Measurements from ENCODE around the gene THEMIS. TPM values are rescaled to one million over a fixed set of nuclear protein-coding genes. Genes with fewer than 3 reads are reported as not detected.
"Not testable (repeated sequence)": the region's sequence is repeated elsewhere in the genome, so short reads cannot be mapped to it uniquely, and the experiment has no call there.

THEMIS gene
- total and polyA plus RNA-seq, 4 donors = 0.06 to 0.14 (median 0.10) TPM; not detected in 1

- H3K27ac ChIP-seq (ENCODE audit: low read depth, low read length) = no peak overlapping the region
- peaks cover 8% of the 10 kb centered on the region for H3K9me3 ChIP-seq (ENCODE audit: control insufficient read depth, insufficient read depth, low read length)
- no peak for DNase-seq (ENCODE audit: low read depth in 4 of 6, low spot score in 6 of 6)
- no peaks in the 10 kb centered on the region for H3K36me3 ChIP-seq (ENCODE audit: control insufficient read depth, insufficient read depth, low read length)
- no peaks in the 10 kb centered on the region for H3K27me3 ChIP-seq (ENCODE audit: control insufficient read depth, insufficient read depth, low read length)
- WGBS (ENCODE audit: insufficient coverage) = no CpG with 5 or more reads among the region's 1 CpG
- H3K4me1 ChIP-seq (ENCODE audit: control insufficient read depth, insufficient read depth, low read length) = no peaks in the 10 kb centered on the region
- H3K4me3 ChIP-seq (ENCODE audit: low read depth, low read length) = no peak overlapping the region
These were observed 34.1 kb upstream of the THEMIS start for GRCh38 chr6:127934956-127935355.

- H3K9me3 ChIP-seq (ENCODE audit: control insufficient read depth, insufficient read depth, low read length) = peaks cover 8% of the 10 kb centered on the region
- no peaks in the 10 kb centered on the region for H3K4me1 ChIP-seq (ENCODE audit: control insufficient read depth, insufficient read depth, low read length)
- 95% methylated on average over 6 of the region's 7 CpGs for WGBS (ENCODE audit: insufficient coverage)
- DNase-seq (ENCODE audit: low read depth in 4 of 6, low spot score in 6 of 6) = no peak
- H3K4me3 ChIP-seq (ENCODE audit: low read depth, low read length) = no peak overlapping the region
- no peak overlapping the region for H3K27ac ChIP-seq (ENCODE audit: low read depth, low read length)
- no peaks in the 10 kb centered on the region for H3K27me3 ChIP-seq (ENCODE audit: control insufficient read depth, insufficient read depth, low read length)
- H3K36me3 ChIP-seq (ENCODE audit: control insufficient read depth, insufficient read depth, low read length) = no peaks in the 10 kb centered on the region
These were observed 33.3 kb upstream of the THEMIS start for GRCh38 chr6:127933852-127934840.

DNA sequence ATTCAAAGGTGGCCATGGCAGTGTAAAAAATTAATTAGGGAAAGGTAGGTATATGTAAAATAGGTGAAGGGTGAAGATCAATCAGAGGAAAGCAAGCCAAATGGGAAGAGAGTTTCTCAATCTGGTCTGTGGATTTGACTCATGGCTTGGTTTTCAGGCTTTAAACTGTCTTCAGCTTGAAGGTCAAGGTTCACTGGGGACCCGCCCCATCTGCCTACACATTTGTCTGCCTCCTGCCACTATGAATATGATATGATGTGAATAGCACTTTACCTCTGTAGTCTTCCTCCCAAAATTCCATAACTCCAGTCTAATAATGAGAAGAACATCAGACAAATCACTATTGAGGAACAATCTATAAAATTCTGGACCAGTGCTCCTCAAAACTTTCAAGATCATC, 32.3 kb upstream of the THEMIS start:
- no CpG with 5 or more reads among the region's 1 CpG for WGBS (ENCODE audit: insufficient coverage)
- Histone ChIP-seq H3K27me3 (ENCODE audit: control insufficient read depth, insufficient read depth, low read length) (no peaks in the 10 kb centered on the region), H3K4me1 (ENCODE audit: control insufficient read depth, insufficient read depth, low read length) (no peaks in the 10 kb centered on the region), H3K4me3 (ENCODE audit: low read depth, low read length) (no peak overlapping the region), H3K36me3 (ENCODE audit: control insufficient read depth, insufficient read depth, low read length) (no peaks in the 10 kb centered on the region), H3K9me3 (ENCODE audit: control insufficient read depth, insufficient read depth, low read length) (peaks cover 8% of the 10 kb centered on the region), H3K27ac (ENCODE audit: low read depth, low read length) (no peak overlapping the region)
- DNase-seq (ENCODE audit: low read depth in 4 of 6, low spot score in 6 of 6) = no peak

DNA sequence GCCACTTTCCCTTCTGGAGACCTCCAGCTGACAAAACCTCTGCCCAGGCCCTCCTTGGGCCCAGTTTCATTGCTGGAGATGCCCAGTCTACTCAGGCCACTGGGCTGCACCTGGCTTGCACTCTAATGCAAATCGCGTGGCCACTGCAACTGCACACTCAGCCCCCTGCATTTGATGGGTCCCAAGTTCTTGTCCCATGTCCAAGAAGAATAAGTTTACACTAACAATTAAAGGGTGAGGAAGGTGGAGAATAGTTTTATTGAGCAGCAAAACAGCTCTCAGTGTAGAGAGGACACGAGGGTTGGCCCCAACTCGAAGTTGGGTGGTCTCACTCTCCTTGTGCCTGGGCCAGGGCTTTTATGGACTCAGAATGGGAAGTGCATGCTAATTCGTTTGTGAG, 31.9 kb upstream of the THEMIS start:
- no peak for DNase-seq (ENCODE audit: low read depth in 4 of 6, low spot score in 6 of 6)
- H3K4me1 ChIP-seq (ENCODE audit: control insufficient read depth, insufficient read depth, low read length) = no peaks in the 10 kb centered on the region
- peaks cover 8% of the 10 kb centered on the region for H3K9me3 ChIP-seq (ENCODE audit: control insufficient read depth, insufficient read depth, low read length)
- H3K27ac ChIP-seq (ENCODE audit: low read depth, low read length) = no peak overlapping the region
- no peak overlapping the region for H3K4me3 ChIP-seq (ENCODE audit: low read depth, low read length)
- no peaks in the 10 kb centered on the region for H3K36me3 ChIP-seq (ENCODE audit: control insufficient read depth, insufficient read depth, low read length)
- WGBS (ENCODE audit: insufficient coverage) = 83% methylated on average over 3 of the region's 5 CpGs
- no peaks in the 10 kb centered on the region for H3K27me3 ChIP-seq (ENCODE audit: control insufficient read depth, insufficient read depth, low read length)

DNA sequence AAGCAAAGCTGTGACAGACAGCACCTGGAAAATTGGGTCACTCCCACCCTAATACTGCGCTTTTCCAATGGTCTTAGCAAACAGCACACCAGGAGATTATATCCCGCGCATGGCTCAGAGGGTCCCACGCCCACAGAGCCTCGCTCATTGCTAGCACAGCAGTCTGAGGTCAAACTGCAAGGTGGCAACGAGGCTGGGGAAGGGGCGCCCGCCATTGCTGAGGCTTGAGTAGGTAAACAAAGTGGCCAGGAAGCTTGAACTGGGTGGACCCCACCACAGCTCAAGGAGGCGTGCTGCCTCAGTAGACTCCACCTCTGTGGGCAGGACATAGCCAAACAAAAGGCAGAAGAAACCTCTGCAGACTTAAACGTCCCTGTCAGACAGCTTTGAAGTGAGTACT, 25.6 kb upstream of the THEMIS start:
- H3K36me3 ChIP-seq (ENCODE audit: control insufficient read depth, insufficient read depth, low read length); H3K4me1 ChIP-seq (ENCODE audit: control insufficient read depth, insufficient read depth, low read length); H3K9me3 ChIP-seq (ENCODE audit: control insufficient read depth, insufficient read depth, low read length); DNase-seq (ENCODE audit: low read depth in 4 of 6, low spot score in 6 of 6); H3K4me3 ChIP-seq (ENCODE audit: low read depth, low read length); H3K27ac ChIP-seq (ENCODE audit: low read depth, low read length); H3K27me3 ChIP-seq (ENCODE audit: control insufficient read depth, insufficient read depth, low read length): not testable (repeated sequence)
- 85% methylated on average over 7 of the region's 10 CpGs for WGBS (ENCODE audit: insufficient coverage)

GRCh38 chr6:127924440-127924839, 23.6 kb upstream of the THEMIS start:
- H3K27me3 ChIP-seq (ENCODE audit: control insufficient read depth, insufficient read depth, low read length) = no peaks in the 10 kb centered on the region
- no peak overlapping the region for H3K27ac ChIP-seq (ENCODE audit: low read depth, low read length)
- no peak overlapping the region for H3K4me3 ChIP-seq (ENCODE audit: low read depth, low read length)
- 67% methylated on average over 1 of the region's 2 CpGs for WGBS (ENCODE audit: insufficient coverage)
- no peak for DNase-seq (ENCODE audit: low read depth in 4 of 6, low spot score in 6 of 6)
- no peaks in the 10 kb centered on the region for H3K4me1 ChIP-seq (ENCODE audit: control insufficient read depth, insufficient read depth, low read length)
- H3K9me3 ChIP-seq (ENCODE audit: control insufficient read depth, insufficient read depth, low read length) = peaks cover 2% of the 10 kb centered on the region
- H3K36me3 ChIP-seq (ENCODE audit: control insufficient read depth, insufficient read depth, low read length) = no peaks in the 10 kb centered on the region

GRCh38 chr6:127924031-127924430, 23.2 kb upstream of the THEMIS start:
- Histone ChIP-seq H3K36me3 (ENCODE audit: control insufficient read depth, insufficient read depth, low read length) (no peaks in the 10 kb centered on the region), H3K27me3 (ENCODE audit: control insufficient read depth, insufficient read depth, low read length) (no peaks in the 10 kb centered on the region), H3K27ac (ENCODE audit: low read depth, low read length) (no peak overlapping the region), H3K9me3 (ENCODE audit: control insufficient read depth, insufficient read depth, low read length) (peaks cover 2% of the 10 kb centered on the region), H3K4me3 (ENCODE audit: low read depth, low read length) (no peak overlapping the region), H3K4me1 (ENCODE audit: control insufficient read depth, insufficient read depth, low read length) (no peaks in the 10 kb centered on the region)
- no peak for DNase-seq (ENCODE audit: low read depth in 4 of 6, low spot score in 6 of 6)

DNA sequence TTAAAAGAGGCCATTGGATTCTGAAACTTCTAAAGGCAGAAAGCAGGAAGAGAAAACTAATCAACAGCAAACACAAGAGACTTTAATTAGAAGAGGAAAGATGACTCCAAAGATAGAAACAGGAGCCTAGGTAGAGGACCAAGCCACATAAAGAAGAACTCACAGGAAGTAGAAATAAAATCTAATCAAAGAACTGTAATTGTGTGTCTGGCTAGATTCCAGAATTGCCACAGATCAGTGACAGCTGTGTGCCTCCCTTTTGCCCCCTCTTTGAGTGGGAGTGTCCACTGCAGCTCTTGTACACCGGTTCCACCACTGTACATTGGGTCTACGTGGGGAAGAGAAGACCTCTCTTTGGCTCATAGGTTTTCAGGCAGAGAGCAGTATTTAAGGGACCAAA, 22.3 kb upstream of the THEMIS start:
- Histone ChIP-seq H3K4me1 (ENCODE audit: control insufficient read depth, insufficient read depth, low read length) (no peaks in the 10 kb centered on the region), H3K36me3 (ENCODE audit: control insufficient read depth, insufficient read depth, low read length) (no peaks in the 10 kb centered on the region), H3K9me3 (ENCODE audit: control insufficient read depth, insufficient read depth, low read length) (peaks cover 2% of the 10 kb centered on the region), H3K27me3 (ENCODE audit: control insufficient read depth, insufficient read depth, low read length) (no peaks in the 10 kb centered on the region), H3K27ac (ENCODE audit: low read depth, low read length) (no peak overlapping the region), H3K4me3 (ENCODE audit: low read depth, low read length) (no peak overlapping the region)
- no CpG with 5 or more reads among the region's 2 CpGs for WGBS (ENCODE audit: insufficient coverage)
- no peak for DNase-seq (ENCODE audit: low read depth in 4 of 6, low spot score in 6 of 6)

DNA sequence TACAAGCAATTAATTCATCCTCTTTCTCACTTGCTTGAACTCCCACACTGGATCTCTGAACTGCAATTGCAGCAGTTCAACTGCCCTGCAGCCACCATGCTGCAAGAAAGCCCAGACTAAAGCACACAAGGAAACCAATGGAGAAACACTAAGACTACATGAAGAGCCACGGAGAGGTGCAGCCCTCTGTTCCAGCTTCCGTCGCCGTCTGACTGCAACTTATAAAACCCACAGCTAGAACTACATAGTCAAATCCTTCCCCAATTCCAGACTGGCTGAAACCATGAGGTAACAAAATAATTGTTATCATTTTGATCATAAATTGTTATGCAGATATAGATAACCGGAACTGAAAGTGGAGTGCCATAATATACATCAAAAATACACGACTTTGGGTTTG, 21.1 kb upstream of the THEMIS start:
- no peak overlapping the region for H3K27ac ChIP-seq (ENCODE audit: low read depth, low read length)
- peaks cover 2% of the 10 kb centered on the region for H3K9me3 ChIP-seq (ENCODE audit: control insufficient read depth, insufficient read depth, low read length)
- no peak overlapping the region for H3K4me3 ChIP-seq (ENCODE audit: low read depth, low read length)
- no peak for DNase-seq (ENCODE audit: low read depth in 4 of 6, low spot score in 6 of 6)
- 100% methylated on average over 2 of the region's 6 CpGs for WGBS (ENCODE audit: insufficient coverage)
- no peaks in the 10 kb centered on the region for H3K36me3 ChIP-seq (ENCODE audit: control insufficient read depth, insufficient read depth, low read length)
- no peaks in the 10 kb centered on the region for H3K4me1 ChIP-seq (ENCODE audit: control insufficient read depth, insufficient read depth, low read length)
- no peaks in the 10 kb centered on the region for H3K27me3 ChIP-seq (ENCODE audit: control insufficient read depth, insufficient read depth, low read length)

DNA sequence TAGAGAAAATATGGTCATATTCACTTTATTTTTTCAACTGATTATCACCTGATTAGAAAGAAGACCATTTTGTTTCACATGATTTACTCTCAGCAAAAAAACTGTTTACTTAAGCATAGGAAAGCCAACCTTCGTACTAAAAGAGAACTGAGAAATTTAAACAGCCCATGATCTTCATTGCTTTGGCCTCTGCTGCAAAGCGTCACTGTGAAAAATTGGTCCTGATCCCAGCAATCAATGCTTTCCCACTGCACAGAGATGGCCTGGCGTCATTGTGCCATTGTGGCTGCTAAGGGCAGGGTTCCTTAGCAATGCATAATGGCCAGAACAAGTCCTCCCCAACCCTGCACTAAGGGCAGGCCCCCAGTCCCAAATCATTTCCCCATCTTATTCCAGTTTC, 19.9 kb upstream of the THEMIS start:
- Histone ChIP-seq H3K9me3 (ENCODE audit: control insufficient read depth, insufficient read depth, low read length) (peaks cover 2% of the 10 kb centered on the region), H3K36me3 (ENCODE audit: control insufficient read depth, insufficient read depth, low read length) (no peaks in the 10 kb centered on the region), H3K4me3 (ENCODE audit: low read depth, low read length) (no peak overlapping the region), H3K4me1 (ENCODE audit: control insufficient read depth, insufficient read depth, low read length) (no peaks in the 10 kb centered on the region), H3K27ac (ENCODE audit: low read depth, low read length) (no peak overlapping the region), H3K27me3 (ENCODE audit: control insufficient read depth, insufficient read depth, low read length) (no peaks in the 10 kb centered on the region)
- peak in 1 of 6 donors; percentile 10 for DNase-seq (ENCODE audit: low read depth in 4 of 6, low spot score in 6 of 6)
- 37% methylated on average over 3 of the region's 3 CpGs for WGBS (ENCODE audit: insufficient coverage)
